NCI-H2029 (cell line): Measurements from ENCODE around the gene SNAP47.
"Not testable (repeated sequence)": the region's sequence is repeated elsewhere in the genome, so short reads cannot be mapped to it uniquely, and the experiment has no call there.

Source experiments
- DNase-seq: peaks from one replicate; lab custom pipeline; 2025; lab: John Stamatoyannopoulos, UW

Gene SNAP47

GRCh38 chr1:227734856-227735538 lies at the start of gene SNAP47, which contains the start of gene JMJD4:
SNAP47 (plus strand) TSS chr1:227735435; CDS start chr1:227747737, 12,302 bp downstream.
JMJD4 (minus strand) TSS chr1:227735302; CDS start chr1:227735273, 29 bp downstream.
- peak; percentile 75 for DNase-seq

GRCh38 chr1:227685807-227686206 lies 49.4 kb upstream of the SNAP47 start:
- no peak for DNase-seq

GRCh38 chr1:227697321-227697864 lies 37.8 kb upstream of the SNAP47 start:
- DNase-seq: no peak

DNA sequence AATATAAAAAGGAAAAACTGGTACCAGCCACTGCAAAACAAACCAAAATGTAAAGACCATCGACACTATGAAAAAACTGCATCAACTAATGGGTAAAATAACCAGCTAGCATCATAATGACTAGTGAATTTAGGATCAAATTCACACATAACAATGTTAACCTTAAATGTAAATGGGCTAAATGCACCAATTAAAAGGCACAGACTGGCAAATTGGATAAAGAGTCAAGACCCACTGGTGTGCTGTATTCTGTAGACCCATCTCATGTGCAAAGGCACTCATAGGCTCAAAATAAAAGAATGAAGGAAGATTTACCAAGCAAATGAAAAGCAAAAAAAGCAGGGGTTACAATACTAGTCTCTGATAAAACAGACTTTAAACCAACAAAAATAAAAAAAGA lies 33.6 kb upstream of the SNAP47 start:
- DNase-seq: not testable (repeated sequence)

GRCh38 chr1:227707846-227708245 lies 27.4 kb upstream of the SNAP47 start:
- no peak for DNase-seq

- no peak for DNase-seq
Measured at GRCh38 chr1:227709451-227709850, 25.8 kb upstream of the SNAP47 start.

- DNase-seq: not testable (repeated sequence)
Measured at GRCh38 chr1:227710474-227710873, 24.8 kb upstream of the SNAP47 start.

- DNase-seq: no peak
Measured at GRCh38 chr1:227712648-227713047, 22.6 kb upstream of the SNAP47 start.

DNA sequence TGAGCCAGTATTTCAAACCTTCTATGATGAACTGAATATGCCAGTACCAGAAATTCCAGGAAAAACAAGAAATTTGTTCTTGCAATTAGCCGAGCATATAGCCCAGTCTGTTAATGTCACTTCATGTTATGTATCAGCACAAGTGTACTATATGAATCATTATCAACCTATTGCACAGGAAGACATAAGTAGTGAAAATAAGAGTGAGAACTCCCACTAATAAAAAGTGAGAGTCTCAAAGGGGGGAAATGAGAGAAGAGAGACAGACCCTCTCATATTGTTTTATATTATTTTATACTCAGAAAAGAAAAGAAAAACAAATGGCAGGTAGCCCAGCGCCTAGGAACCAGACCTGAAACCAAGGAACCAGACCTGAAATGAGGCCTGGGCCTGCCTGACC lies 16.3 kb upstream of the SNAP47 start:
- no peak for DNase-seq

DNA sequence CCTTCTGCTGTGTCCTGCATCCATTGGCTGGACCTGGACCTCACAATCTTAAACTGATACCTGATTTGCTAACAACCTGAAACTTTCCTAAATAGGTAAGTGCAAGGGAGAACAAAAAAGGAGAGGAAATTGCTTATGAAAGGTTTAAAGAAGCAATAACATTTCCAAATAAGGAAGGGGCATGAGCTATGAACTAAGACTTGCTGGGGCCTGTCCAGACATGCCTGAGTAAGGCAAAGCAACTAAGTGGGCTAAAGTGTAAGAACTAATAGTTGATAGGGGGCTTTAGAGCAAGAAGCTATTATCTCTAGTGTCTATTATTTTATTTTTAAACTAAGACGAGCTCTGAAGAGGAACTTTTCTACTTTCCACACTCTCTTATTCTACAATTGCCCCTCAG lies 11.8 kb upstream of the SNAP47 start:
- no peak for DNase-seq

DNA sequence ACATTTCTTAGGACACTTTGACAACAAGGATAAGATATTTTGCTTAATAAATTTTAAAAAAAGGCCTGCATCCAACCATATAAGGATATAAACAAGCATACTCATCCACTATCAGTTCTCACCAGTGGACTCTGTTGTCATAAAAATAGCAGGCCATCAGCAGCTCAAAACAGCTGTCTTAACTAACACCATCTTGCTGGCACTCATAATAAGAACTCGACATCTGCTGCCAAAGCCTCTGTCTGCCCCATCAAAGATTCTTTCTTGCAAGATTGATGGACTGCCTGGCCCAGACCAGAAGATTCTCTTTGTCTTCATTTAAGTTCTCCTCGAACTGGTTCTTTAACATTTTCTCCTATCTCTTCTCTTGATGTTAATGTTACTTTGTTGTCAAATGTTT lies 10.2 kb upstream of the SNAP47 start:
- no peak for DNase-seq

DNA sequence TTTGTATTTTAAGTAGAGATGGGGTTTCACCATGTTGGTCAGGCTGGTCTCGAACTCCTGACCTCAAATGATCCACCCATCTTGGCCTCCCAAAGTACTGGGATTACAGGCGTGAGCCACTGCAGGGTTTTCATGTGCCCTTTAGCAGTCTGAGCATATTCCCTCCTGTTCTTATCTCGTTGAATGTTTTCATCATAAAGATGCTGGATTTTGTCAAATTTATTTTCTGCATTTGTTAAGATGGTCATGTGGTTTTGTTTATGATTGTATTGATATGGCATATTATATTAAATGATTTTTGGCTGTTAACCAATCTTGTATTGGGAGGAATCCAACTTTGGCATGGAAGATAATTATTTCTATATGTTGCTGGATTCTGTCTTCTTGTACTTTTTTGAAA lies 8.9 kb upstream of the SNAP47 start:
- no peak for DNase-seq

GRCh38 chr1:227726924-227727599 lies 8.2 kb upstream of the SNAP47 start:
- DNase-seq: no peak

DNA sequence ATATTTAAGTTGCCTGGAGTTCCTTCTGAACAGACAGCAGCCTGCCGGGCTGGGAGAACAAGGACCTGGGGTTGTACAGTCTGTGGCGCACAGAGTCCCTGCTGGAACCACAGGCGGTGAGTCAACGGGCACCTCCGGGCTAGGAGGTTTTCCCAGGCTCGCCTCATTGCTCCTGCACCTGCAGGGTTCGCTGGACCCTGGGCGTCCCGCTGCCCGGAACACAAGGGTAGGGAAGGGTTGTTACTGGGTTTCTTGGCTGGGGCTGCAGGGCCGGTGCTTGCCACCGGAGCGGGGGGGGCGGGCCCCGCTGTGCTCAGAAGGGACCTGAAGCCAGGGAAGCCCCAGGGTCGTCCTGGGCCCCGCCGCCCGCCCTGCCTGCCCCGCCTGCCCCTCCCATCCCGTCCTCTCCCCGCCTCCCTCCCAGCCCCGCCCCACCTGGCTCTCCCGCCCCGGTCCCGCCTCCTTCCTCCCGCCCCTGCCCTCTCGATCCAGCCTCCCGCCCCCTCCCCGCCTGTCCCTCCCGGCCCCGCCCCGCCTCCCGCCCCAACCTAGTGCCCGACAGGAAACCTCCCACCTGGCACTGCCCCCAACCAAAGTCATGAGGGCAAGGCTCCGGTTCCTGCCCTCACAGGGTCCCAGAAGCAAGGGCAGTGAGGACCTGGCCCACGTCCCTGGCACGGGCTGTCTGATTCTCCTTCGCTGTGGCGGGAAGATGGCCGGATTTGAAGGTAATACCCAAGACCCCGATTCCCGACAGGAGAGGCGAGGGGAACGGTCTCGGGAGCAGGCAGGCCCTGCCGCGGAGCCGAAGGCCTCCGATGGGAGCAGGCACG lies 7.0 kb upstream of the SNAP47 start:
- DNase-seq: peak; percentile 53

DNA sequence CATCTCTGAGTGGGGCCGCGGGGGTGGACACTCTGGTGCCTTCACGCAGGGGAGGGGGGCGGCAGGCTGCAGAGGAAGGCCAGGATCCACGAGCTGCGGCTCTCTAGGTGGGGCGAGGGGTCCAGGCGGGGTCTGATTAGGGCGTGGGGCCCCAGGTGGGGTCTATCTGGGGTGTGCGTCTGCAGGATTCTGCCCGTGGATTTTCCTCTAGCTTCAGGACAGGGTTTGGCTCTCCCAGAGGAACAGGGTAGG lies 6.4 kb upstream of the SNAP47 start:
- no peak for DNase-seq

DNA sequence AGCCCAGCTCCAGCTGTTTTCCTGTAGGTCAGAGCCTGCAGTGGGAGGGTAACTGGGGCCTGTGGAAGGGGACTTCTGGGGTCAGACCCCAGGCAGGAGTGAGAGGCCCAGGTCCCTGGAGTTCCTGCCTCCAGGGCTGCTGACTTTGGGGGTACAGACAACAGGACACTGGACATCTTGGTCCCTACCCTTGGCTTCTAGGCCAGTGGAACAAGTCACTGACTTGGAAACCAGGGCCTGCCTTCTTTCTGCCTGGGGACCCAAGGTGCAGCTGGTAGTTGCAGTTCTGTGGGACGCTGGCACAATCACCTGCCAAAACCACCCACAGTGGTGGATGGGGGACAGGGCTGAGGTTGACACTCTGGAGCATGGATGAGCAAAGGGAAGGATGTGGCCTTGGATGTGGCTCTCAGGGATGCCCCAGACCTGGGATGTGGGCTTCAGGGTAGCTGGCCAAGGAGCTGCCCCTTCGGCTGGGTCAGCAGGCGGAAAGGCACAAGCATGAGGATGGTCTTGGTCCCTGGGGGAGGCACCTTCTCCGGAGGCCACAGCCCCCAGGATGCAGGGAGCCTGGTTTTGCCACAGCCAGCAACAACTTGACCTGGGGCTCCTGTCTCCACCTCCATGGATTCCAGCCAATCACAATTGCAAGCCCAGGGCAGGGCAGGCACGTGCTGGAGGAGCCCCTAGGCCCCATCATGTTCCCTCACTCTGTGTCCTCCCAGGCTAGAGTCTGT lies 5.9 kb upstream of the SNAP47 start:
- no peak for DNase-seq

GRCh38 chr1:227729881-227730629 lies 5.2 kb upstream of the SNAP47 start:
- peak; percentile 6 for DNase-seq

DNA sequence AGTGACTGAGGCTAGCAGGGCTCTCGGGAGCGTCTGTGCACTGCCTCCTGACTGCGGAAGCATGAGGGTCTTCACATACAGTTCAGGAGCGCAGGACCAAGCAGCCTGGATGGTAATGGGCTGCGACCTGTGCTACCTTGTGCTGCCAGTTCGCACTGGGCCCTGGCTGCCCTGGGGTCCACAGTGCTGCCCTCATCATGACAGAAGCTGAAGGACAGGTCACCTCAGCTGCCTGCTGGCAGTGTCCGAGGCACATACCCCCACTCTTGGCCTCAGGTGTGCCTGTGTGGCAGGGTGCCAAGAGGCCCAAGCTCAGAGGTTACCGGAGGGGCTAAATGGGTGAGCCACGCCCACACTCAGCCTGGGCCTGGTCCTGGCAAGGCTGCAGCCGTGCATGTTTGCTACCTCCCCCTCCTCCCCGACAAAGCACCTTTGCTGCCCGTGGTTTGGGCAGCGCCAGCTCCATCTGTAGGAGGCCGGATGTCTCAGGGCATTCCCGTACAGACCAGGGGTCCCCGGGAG lies 4.5 kb upstream of the SNAP47 start:
- no peak for DNase-seq

DNA sequence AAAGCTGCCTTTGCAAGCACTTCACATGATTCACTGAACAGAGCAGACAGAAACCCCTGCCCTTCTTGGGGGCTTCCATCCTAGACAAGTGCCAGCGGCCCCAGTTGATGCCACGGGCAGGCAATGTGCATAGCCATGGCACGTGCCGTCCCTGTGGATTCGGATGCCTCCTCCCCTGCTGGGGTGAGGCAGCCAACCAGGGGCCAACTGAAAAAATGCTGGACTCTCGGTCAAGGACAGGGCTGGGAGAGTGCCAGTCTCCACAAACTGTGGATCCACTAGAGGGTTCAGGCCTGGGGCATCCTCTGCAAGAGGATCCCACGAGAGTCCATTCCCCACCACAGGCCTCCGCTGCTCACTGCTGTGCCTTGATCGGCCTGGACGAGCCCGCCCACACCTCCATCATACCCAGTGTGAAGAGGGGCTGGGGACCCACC lies 4.0 kb upstream of the SNAP47 start:
- no peak for DNase-seq

GRCh38 chr1:227731696-227732585 lies 3.3 kb upstream of the SNAP47 start:
- no peak for DNase-seq
